GM18502 (cell line): ENCODE results near the gene SFTPA1.
"Not testable (repeated sequence)": the region's sequence is repeated elsewhere in the genome, so short reads cannot be mapped to it uniquely, and the experiment has no call there.

Source experiments
- ATAC-seq: cut with Tn5 transposase; IDR thresholded peaks from one replicate; pipeline ENCODE4 v1.9.1; 2021; ENCODE audit warnings: mild to moderate bottlenecking; ENCODE audit not compliant: unreplicated experiment, poor library complexity

Gene SFTPA1

GRCh38 chr10:79610601-79611191, at the start of gene SFTPA1:
Gene SFTPA1, plus strand, starts transcription at chr10:79610939. Its CDS starts 887 bp downstream, at chr10:79611826.
- no peak for ATAC-seq

GRCh38 chr10:79561257-79561656, 49.5 kb upstream of the SFTPA1 start:
- no peak for ATAC-seq

GRCh38 chr10:79562135-79562756, 48.5 kb upstream of the SFTPA1 start:
- peak; percentile 83 for ATAC-seq

- no peak for ATAC-seq
These were observed 47.3 kb upstream of the SFTPA1 start for GRCh38 chr10:79563426-79563825.

GRCh38 chr10:79570624-79571023, 40.1 kb upstream of the SFTPA1 start:
- ATAC-seq, result not testable (repeated sequence)

GRCh38 chr10:79579361-79579760, 31.4 kb upstream of the SFTPA1 start:
- ATAC-seq, result no peak

- no peak for ATAC-seq
These were observed 29.7 kb upstream of the SFTPA1 start for GRCh38 chr10:79581044-79581443.

GRCh38 chr10:79582096-79582495, 28.6 kb upstream of the SFTPA1 start:
- no peak for ATAC-seq

- not testable (repeated sequence) for ATAC-seq
These were observed 27.8 kb upstream of the SFTPA1 start for GRCh38 chr10:79582954-79583353.

- ATAC-seq, result no peak
These were observed 27.2 kb upstream of the SFTPA1 start for GRCh38 chr10:79583488-79584024.

GRCh38 chr10:79585870-79586527, 24.7 kb upstream of the SFTPA1 start:
- no peak for ATAC-seq

GRCh38 chr10:79586933-79587332, 23.8 kb upstream of the SFTPA1 start:
- ATAC-seq, result no peak

GRCh38 chr10:79588800-79589199, 21.9 kb upstream of the SFTPA1 start:
- no peak for ATAC-seq

GRCh38 chr10:79593377-79593776, 17.4 kb upstream of the SFTPA1 start:
- ATAC-seq, result no peak

GRCh38 chr10:79594565-79594964, 16.2 kb upstream of the SFTPA1 start:
- ATAC-seq, result not testable (repeated sequence)

GRCh38 chr10:79595510-79595909, 15.2 kb upstream of the SFTPA1 start:
- no peak for ATAC-seq

GRCh38 chr10:79599644-79600043, 11.1 kb upstream of the SFTPA1 start:
- ATAC-seq, result not testable (repeated sequence)

- ATAC-seq, result no peak
These were observed 8.8 kb upstream of the SFTPA1 start for GRCh38 chr10:79601939-79602338.

- no peak for ATAC-seq
These were observed 7.8 kb upstream of the SFTPA1 start for GRCh38 chr10:79602953-79603352.

- ATAC-seq, result no peak
These were observed 6.4 kb upstream of the SFTPA1 start for GRCh38 chr10:79604294-79604693.

- ATAC-seq, result no peak
These were observed 5.4 kb upstream of the SFTPA1 start for GRCh38 chr10:79605308-79605707.
